H9 (cell line): Measurements from ENCODE around the gene TRPM2. TPM values are rescaled to one million over a fixed set of nuclear protein-coding genes. Genes with fewer than 3 reads are reported as not detected.

ENCODE experiments used
- DNase-seq: peaks from one replicate; pipeline ENCODE4 v3.0.0-alpha.2; 2017
- H2AFZ ChIP-seq: one replicate; pipeline ENCODE4 v1.6.1; 2013; ENCODE audit warnings: mild to moderate bottlenecking, low read length, control low read depth, moderate library complexity
- H2AK5ac ChIP-seq: 2 replicates; pipeline ENCODE4 v1.6.1; 2013; ENCODE audit warnings: low read length, control low read depth, mixed read lengths; ENCODE audit not compliant: insufficient read length
- H2BK120ac ChIP-seq: one replicate; pipeline ENCODE4 v1.6.1; 2013; ENCODE audit warnings: low read depth, mild to moderate bottlenecking, low read length, control low read depth, inconsistent platforms; ENCODE audit not compliant: poor library complexity, severe bottlenecking
- H2BK12ac ChIP-seq: 2 replicates; pipeline ENCODE4 v1.6.1; 2013; ENCODE audit warnings: low read length, control low read depth, mixed read lengths, low read depth; ENCODE audit not compliant: insufficient read length
- H2BK15ac ChIP-seq: 2 replicates; pipeline ENCODE4 v1.6.1; 2013; ENCODE audit warnings: low read depth, low read length, control low read depth
- H2BK20ac ChIP-seq: one replicate; pipeline ENCODE4 v1.6.1; 2013; ENCODE audit warnings: low read depth, mild to moderate bottlenecking, low read length, control low read depth, inconsistent platforms; ENCODE audit not compliant: poor library complexity, severe bottlenecking
- H2BK5ac ChIP-seq: 2 replicates; pipeline ENCODE4 v1.6.1; 2013; ENCODE audit warnings: low read length, control low read depth, mixed read lengths; ENCODE audit not compliant: insufficient read length
- H3K14ac ChIP-seq: 2 replicates; pipeline ENCODE4 v1.6.1; 2013; ENCODE audit warnings: low read length, control low read depth; ENCODE audit not compliant: insufficient read depth
- H3K18ac ChIP-seq: 2 replicates; pipeline ENCODE4 v1.6.1; 2013; ENCODE audit warnings: low read depth, mild to moderate bottlenecking, mixed read lengths, low read length, control low read depth; ENCODE audit not compliant: insufficient read length
- H3K23ac ChIP-seq: 2 replicates; pipeline ENCODE4 v1.6.1; 2013; ENCODE audit warnings: low read length, control low read depth, mixed read lengths, low read depth; ENCODE audit not compliant: insufficient read length
- H3K23me2 ChIP-seq: 2 replicates; pipeline ENCODE4 v1.6.1; 2013; ENCODE audit warnings: low read depth, mild to moderate bottlenecking, mixed read lengths, low read length, control low read depth; ENCODE audit not compliant: insufficient read length, poor library complexity, severe bottlenecking
- H3K27ac ChIP-seq: 2 replicates; pipeline ENCODE4 v1.5.1; 2013; ENCODE audit warnings: low read length, control low read depth, mixed read lengths, low read depth; ENCODE audit not compliant: insufficient read length
- H3K27me3 ChIP-seq: 2 replicates; pipeline ENCODE4 v1.6.1; 2013; ENCODE audit warnings: low read length, control low read depth, inconsistent platforms; ENCODE audit not compliant: insufficient read depth
- H3K4ac ChIP-seq: 2 replicates; pipeline ENCODE4 v1.6.1; 2013; ENCODE audit warnings: low read depth, mild to moderate bottlenecking, control low read depth, inconsistent platforms, low read length, moderate library complexity
- H3K4me1 ChIP-seq: 2 replicates; pipeline ENCODE4 v1.6.1; 2013; ENCODE audit warnings: low read length, control low read depth, inconsistent platforms; ENCODE audit not compliant: insufficient read depth
- H3K4me2 ChIP-seq: 2 replicates; pipeline ENCODE4 v1.6.1; 2013; ENCODE audit warnings: low read length, control low read depth, mixed read lengths; ENCODE audit not compliant: insufficient read length, insufficient read depth
- H3K56ac ChIP-seq: 2 replicates; pipeline ENCODE4 v1.6.1; 2013; ENCODE audit warnings: low read depth, mild to moderate bottlenecking, mixed read lengths, low read length, control low read depth; ENCODE audit not compliant: insufficient read length
- H3K79me1 ChIP-seq: 2 replicates; pipeline ENCODE4 v1.6.1; 2013; ENCODE audit warnings: low read depth, mild to moderate bottlenecking, moderate library complexity, low read length, control low read depth, inconsistent platforms; ENCODE audit not compliant: insufficient read depth, poor library complexity, severe bottlenecking
- H3K79me2 ChIP-seq: 2 replicates; pipeline ENCODE4 v1.6.1; 2013; ENCODE audit warnings: low read length, control low read depth, inconsistent platforms; ENCODE audit not compliant: insufficient read depth
- H3K9ac ChIP-seq: 2 replicates; pipeline ENCODE4 v1.6.1; 2013; ENCODE audit warnings: low read length, control low read depth, mixed read lengths; ENCODE audit not compliant: insufficient read length; ENCODE audit errors: extremely low read depth
- H3K9me3 ChIP-seq: one replicate; pipeline ENCODE4 v1.6.1; 2013; ENCODE audit warnings: low read depth, low read length, inconsistent platforms; ENCODE audit not compliant: control insufficient read depth
- H3T11ph ChIP-seq: one replicate; pipeline ENCODE4 v1.6.1; 2013; ENCODE audit warnings: mild to moderate bottlenecking, low read length, control low read depth, inconsistent platforms
- H4K20me1 ChIP-seq: one replicate; pipeline ENCODE4 v1.6.1; 2013; ENCODE audit not compliant: control insufficient read depth, insufficient read length, insufficient read depth
- H4K5ac ChIP-seq: 2 replicates; pipeline ENCODE4 v1.6.1; 2013; ENCODE audit warnings: low read depth, mild to moderate bottlenecking, mixed read lengths, low read length, control low read depth; ENCODE audit not compliant: insufficient read length
- H4K8ac ChIP-seq: replicated peaks from 2 replicates; pipeline ENCODE4 v1.6.1; 2013; ENCODE audit warnings: low read length, control low read depth, mixed read lengths, low read depth; ENCODE audit not compliant: insufficient read length
- H4K91ac ChIP-seq: 2 replicates; pipeline ENCODE4 v1.6.1; 2013; ENCODE audit warnings: low read depth, mild to moderate bottlenecking, moderate library complexity, mixed read lengths, low read length, control low read depth; ENCODE audit not compliant: insufficient read length
- H3K27ac Mint-ChIP-seq, 3 experiments: 2 replicates in 2 of 3; 3 replicates in 1 of 3; pipeline ENCODE4 v1.8.0; 2020 to 2021; ENCODE audit warnings: mixed read lengths in 3 of 3, mild to moderate bottlenecking in 1 of 3, moderate library complexity in 1 of 3
- H3K27me3 Mint-ChIP-seq: 2 replicates; pipeline ENCODE4 v1.8.0; 2021; ENCODE audit warnings: low read depth, mild to moderate bottlenecking, moderate library complexity, mixed read lengths
- H3K36me3 Mint-ChIP-seq, 3 experiments: 2 replicates in 2 of 3; 3 replicates in 1 of 3; pipeline ENCODE4 v1.8.0; 2020 to 2021; ENCODE audit warnings: low read depth in 3 of 3, mixed read lengths in 3 of 3; ENCODE audit not compliant: insufficient read depth in 1 of 3
- H3K4me1 Mint-ChIP-seq, 2 experiments: 2 replicates each; pipeline ENCODE4 v1.8.0; 2020; ENCODE audit warnings: mixed read lengths in 2 of 2
- H3K4me3 Mint-ChIP-seq, 2 experiments: 2 replicates in 1 of 2; 3 replicates in 1 of 2; pipeline ENCODE4 v1.8.0; 2020 to 2021; ENCODE audit warnings: mild to moderate bottlenecking in 2 of 2, mixed read lengths in 2 of 2, moderate library complexity in 1 of 2
- H3K9me3 Mint-ChIP-seq, 2 experiments: 2 replicates in 1 of 2; 3 replicates in 1 of 2; pipeline ENCODE4 v1.8.0; 2020; ENCODE audit warnings: mild to moderate bottlenecking in 2 of 2, mixed read lengths in 2 of 2, moderate library complexity in 1 of 2
- WGBS: extraction: QIAGEN DNeasy Blood & Tissue Kit; methylation state at CpG from one replicate; pipeline ENCODE4 v1.1.7; 2013; ENCODE audit warnings: missing lambda C conversion rate, low lambda C conversion rate, mixed read lengths; ENCODE audit not compliant: insufficient read length; ENCODE audit errors: extremely low coverage; 5-methylcytosine and 5-hydroxymethylcytosine counted together
- total RNA-seq: library from RNA; stranded (reverse); gene quantifications from 2 replicates; pipeline ENCODE4 v1.2.1, GENCODE V29; 2021
- TF ChIP-seq, protein P1 (sequence below): fragments of 200-600 bp; sonication (generic); conservative IDR thresholded peaks from 3 replicates; pipeline ENCODE4 v1.8.0; 2021; ENCODE audit warnings: antibody characterized with exemption, mild to moderate bottlenecking

TRPM2 gene
- total RNA-seq, 1 experiment from 2014 or later: 0.68 TPM

DNA sequence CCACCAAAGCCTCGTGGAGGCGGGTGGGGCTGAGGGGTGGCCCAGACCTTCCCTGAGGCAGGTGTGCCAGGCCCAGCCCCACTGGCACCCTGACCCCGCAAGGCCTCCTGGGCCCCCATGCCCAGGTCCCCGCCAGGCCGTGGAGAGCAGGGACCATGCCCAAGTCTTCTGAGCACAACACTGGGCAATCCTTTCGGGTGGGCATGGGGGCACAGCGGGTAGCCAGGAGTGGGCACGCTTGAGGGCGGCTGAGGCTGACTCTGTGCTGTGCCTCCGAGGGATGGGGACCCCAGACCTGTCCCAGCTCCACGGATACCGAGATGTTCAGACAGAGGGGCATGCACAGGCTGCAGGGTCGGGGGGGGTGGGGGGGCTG lies 27.2 kb upstream of the TRPM2 start:
- no peak for DNase-seq
- Mint-ChIP-seq H3K4me3 (no peak overlapping the region), H3K36me3 (peaks cover 0 to 10% (median 7%) of the 10 kb centered on the region in 3 experiments; a peak in 5 of 7 replicates), H3K27ac (no peak overlapping the region), H3K27me3 (no peaks in the 10 kb centered on the region), H3K4me1 (no peaks in the 10 kb centered on the region), H3K9me3 (no peaks in the 10 kb centered on the region)
- Histone ChIP-seq H3K79me2 (no peaks in the 10 kb centered on the region), H3K4me2 (no peak overlapping the region), H4K5ac (no peak overlapping the region), H4K8ac (no peak overlapping the region), H3K56ac (no peak overlapping the region), H3K9ac (no peak overlapping the region), H3K23me2 (no peaks in the 10 kb centered on the region), H3K79me1 (no peaks in the 10 kb centered on the region), H3K4me1 (no peaks in the 10 kb centered on the region), H2BK12ac (no peak overlapping the region), H4K20me1 (no peaks in the 10 kb centered on the region), H2BK15ac (no peak overlapping the region), H3T11ph (no peak overlapping the region), H3K9me3 (no peaks in the 10 kb centered on the region), H2AFZ (no peak overlapping the region), H3K4ac (no peak overlapping the region), H2AK5ac (no peak overlapping the region), H3K14ac (no peak overlapping the region), H3K27me3 (no peaks in the 10 kb centered on the region), H2BK120ac (no peak overlapping the region), H2BK20ac (no peak overlapping the region), H3K27ac (no peak overlapping the region), H3K18ac (no peak overlapping the region), H4K91ac (no peak overlapping the region), H3K23ac (no peak overlapping the region), H2BK5ac (no peak overlapping the region)
- TF ChIP-seq, protein P1, sequence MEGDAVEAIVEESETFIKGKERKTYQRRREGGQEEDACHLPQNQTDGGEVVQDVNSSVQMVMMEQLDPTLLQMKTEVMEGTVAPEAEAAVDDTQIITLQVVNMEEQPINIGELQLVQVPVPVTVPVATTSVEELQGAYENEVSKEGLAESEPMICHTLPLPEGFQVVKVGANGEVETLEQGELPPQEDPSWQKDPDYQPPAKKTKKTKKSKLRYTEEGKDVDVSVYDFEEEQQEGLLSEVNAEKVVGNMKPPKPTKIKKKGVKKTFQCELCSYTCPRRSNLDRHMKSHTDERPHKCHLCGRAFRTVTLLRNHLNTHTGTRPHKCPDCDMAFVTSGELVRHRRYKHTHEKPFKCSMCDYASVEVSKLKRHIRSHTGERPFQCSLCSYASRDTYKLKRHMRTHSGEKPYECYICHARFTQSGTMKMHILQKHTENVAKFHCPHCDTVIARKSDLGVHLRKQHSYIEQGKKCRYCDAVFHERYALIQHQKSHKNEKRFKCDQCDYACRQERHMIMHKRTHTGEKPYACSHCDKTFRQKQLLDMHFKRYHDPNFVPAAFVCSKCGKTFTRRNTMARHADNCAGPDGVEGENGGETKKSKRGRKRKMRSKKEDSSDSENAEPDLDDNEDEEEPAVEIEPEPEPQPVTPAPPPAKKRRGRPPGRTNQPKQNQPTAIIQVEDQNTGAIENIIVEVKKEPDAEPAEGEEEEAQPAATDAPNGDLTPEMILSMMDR: no peak
- no CpG with 5 or more reads among the region's 13 CpGs for WGBS
